Adrenal gland (tissue), 12 donors: ENCODE results near the gene TGFB1I1. TPM values are rescaled to one million over a fixed set of nuclear protein-coding genes. Genes with fewer than 3 reads are reported as not detected.
A peak's percentile ranks its signal among the peaks of the same experiment; 100 is the strongest.

Experiments used
- DNase-seq, 7 donors: peaks; one replicate each; pipeline ENCODE4 v3.0.0-alpha.2; 2019 to 2020
- H3K27ac ChIP-seq, 5 donors: fragments of 200-600 bp; sonication (generic) in 4 of 5; 1 replicate in 3 of 5; 2 replicates in 2 of 5; pipeline versions ENCODE4 v1.5.1 to v1.8.0; 2016 to 2020; ENCODE audit warnings: mild to moderate bottlenecking in 1 of 5
- H3K27me3 ChIP-seq: fragments of 200-600 bp; 2 replicates; pipeline ENCODE4 v1.8.0; 2021
- H3K36me3 ChIP-seq, 2 donors: fragments of 200-600 bp; replicated peaks in 1 of 2; 1 replicate in 1 of 2; 2 replicates in 1 of 2; pipeline versions ENCODE4 v1.5.1 to v1.8.0; 2018 to 2022
- H3K4me1 ChIP-seq, 2 donors: fragments of 200-600 bp; replicated peaks in 1 of 2; 1 replicate in 1 of 2; 2 replicates in 1 of 2; pipeline versions ENCODE4 v1.5.1 to v1.8.0; 2018 to 2021
- H3K4me3 ChIP-seq, 4 donors: fragments of 200-600 bp; sonication (generic) in 3 of 4; one replicate each; pipeline ENCODE4 v1.5.1; 2016 to 2018
- H3K9me3 ChIP-seq, 3 donors: fragments of 200-600 bp; sonication (generic) in 1 of 3; replicated peaks in 1 of 3; 1 replicate in 2 of 3; 2 replicates in 1 of 3; pipeline versions ENCODE4 v1.5.1 to v1.8.0; 2016 to 2021
- POLR2A ChIP-seq, 2 donors: fragments of 450-650 bp; IDR thresholded peaks; one replicate each; pipeline ENCODE4 v1.6.1; 2017; ENCODE audit warnings: antibody characterized with exemption in 2 of 2, mild to moderate bottlenecking in 2 of 2, moderate library complexity in 1 of 2
- WGBS, 4 donors: extraction: QIAGEN DNeasy Blood & Tissue Kit in 2 of 4; methylation state at CpG; one replicate each; pipeline versions ENCODE4 v1.1.5 to v1.1.7; 2013 to 2017; 5-methylcytosine and 5-hydroxymethylcytosine counted together
- intact Hi-C, 2 donors: fragments of 100-400 bp; cut with DNase I; formaldehyde crosslinking; loops; one replicate each; pipeline versions ENCODE4 v1.14.1 to v1.15.0; 2022 to 2023
- polyA plus RNA-seq, 3 donors: library from polyadenylated mRNA; stranded (reverse); fragments of 200-250 nt in 2 of 3; fragments of 350-450 nt in 1 of 3; fragmentation: Illumina TruSeq in 1 of 3; extraction: RNeasy Lipid Tissue Mini Kit (QIAGEN cat#74804) in 1 of 3; gene quantifications; one replicate each; pipeline ENCODE4 v1.2.3, GENCODE V29; 2013 to 2014
- total RNA-seq, 9 donors: library from RNA; depleted of rRNA in 4 of 9; stranded (reverse); fragments of >200 nt in 4 of 9; fragments of 120-200 nt in 1 of 9; fragmentation: NEBNext Ultra II Directional in 1 of 9; extraction: Animal tissue kit (Norgen Biotek cat#: 25700) in 1 of 9; gene quantifications; one replicate each; pipeline versions ENCODE4 v1.1.0 to v1.2.4, GENCODE V29; 2013 to 2023
- TF ChIP-seq, protein P1 (sequence below), 6 experiments: fragments of 450-650 bp in 4 of 6; fragments of 200-600 bp in 2 of 6; sonication (generic) in 1 of 6; IDR thresholded peaks; 1 replicate in 5 of 6; 2 replicates in 1 of 6; pipeline versions ENCODE4 v1.5.1 to v1.8.0; 2016 to 2021; ENCODE audit warnings: antibody characterized with exemption in 6 of 6, mild to moderate bottlenecking in 2 of 6, moderate library complexity in 1 of 6
- donor health status: healthy with polysubstance abuse.
- donor health status: Bipolar disorder and iron deficiency.
- donor health status: DM: yes; HTN: yes; CAD: no.
- donor health status: DM: no; HTN: no; CAD: no.
- donor health status: DM: no; HTN: no; CAD: no.
- donor health status: DM: yes; HTN: yes; CAD: no.

Gene TGFB1I1
- total and polyA plus RNA-seq, 12 donors, result 4.5 to 62.7 (median 31.3) TPM

DNA sequence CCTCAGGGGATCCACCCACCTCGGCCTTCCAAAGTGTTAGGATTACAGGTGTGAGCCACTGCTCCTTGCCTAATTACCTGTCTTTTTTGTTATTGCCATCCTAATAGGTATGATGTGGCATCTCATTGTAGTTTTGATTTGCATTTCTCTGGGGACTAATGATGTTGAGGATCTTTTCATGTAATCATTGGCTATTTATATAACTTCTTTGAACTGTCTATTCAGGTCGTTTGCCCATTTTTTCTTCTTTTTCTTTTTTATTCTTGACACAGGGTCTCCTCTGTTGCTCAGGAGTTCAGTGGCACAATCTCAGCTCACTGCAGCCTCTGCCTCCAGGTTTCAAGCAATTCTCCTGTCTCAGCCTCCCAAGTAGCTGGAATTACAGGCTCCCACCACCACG lies 1.3 kb upstream of the TGFB1I1 start:
- Histone ChIP-seq H3K9me3 (no peaks in the 10 kb centered on the region), H3K4me1 (peaks cover 0 to 10% of the 10 kb centered on the region in 2 donors), H3K27me3 (no peaks in the 10 kb centered on the region), H3K4me3 (no peak overlapping the region), H3K27ac (peak overlapping the region in 1 of 5 donors; percentile 95), H3K36me3 (peaks cover 0 to 21% of the 10 kb centered on the region in 2 donors)
- DNase-seq, result no peak
- WGBS, 4 donors, result 80 to 86% (median 82%) methylated on average over 3 of the region's 3 CpGs
- TF ChIP-seq POLR2A (IDR thresholded peaks at IDR 0.05), result no peak
- TF ChIP-seq, protein P1, sequence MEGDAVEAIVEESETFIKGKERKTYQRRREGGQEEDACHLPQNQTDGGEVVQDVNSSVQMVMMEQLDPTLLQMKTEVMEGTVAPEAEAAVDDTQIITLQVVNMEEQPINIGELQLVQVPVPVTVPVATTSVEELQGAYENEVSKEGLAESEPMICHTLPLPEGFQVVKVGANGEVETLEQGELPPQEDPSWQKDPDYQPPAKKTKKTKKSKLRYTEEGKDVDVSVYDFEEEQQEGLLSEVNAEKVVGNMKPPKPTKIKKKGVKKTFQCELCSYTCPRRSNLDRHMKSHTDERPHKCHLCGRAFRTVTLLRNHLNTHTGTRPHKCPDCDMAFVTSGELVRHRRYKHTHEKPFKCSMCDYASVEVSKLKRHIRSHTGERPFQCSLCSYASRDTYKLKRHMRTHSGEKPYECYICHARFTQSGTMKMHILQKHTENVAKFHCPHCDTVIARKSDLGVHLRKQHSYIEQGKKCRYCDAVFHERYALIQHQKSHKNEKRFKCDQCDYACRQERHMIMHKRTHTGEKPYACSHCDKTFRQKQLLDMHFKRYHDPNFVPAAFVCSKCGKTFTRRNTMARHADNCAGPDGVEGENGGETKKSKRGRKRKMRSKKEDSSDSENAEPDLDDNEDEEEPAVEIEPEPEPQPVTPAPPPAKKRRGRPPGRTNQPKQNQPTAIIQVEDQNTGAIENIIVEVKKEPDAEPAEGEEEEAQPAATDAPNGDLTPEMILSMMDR (IDR thresholded peaks at IDR 0.05), result no peak
- intact Hi-C loops, result loop anchor here in 1 of 2 donors (10.0 kb wide), 1 partner anchor 234 kb away; no protein-coding TSS in a partner anchor

DNA sequence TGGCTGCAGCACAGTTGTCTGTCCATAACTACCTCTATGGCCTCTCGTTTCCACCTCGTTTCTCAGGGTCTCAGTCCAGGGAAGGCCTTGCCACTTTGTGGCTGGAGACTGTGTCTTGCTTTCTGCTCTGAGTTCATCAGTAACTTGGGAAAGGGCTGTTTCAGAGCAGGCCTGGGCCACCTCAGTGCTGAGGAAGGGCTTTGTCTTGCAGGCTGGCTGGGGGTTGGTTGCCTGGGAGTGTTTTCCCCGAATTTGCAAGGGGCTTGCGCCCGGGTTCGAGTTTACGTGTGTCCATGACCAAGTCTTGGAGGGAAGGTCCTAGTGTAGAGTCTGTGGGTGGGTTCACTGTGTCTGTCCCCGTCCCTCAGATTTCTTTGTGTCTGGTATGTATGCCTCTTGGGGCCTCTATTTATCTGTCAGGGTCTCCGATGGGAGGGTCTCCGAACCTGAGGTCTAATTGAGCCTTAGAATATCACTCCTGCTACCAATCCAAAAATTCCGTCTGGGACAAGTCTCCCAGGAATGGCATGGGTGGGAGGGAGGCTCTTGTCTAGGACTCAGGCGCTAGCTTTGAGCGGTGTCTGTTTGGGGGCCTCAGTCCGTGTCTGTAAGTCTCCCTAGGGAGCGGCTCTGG lies 594 bp upstream of the TGFB1I1 start:
- 47 to 73% (median 64%) methylated on average over 7 to 15 of the region's 15 CpGs for WGBS, 4 donors
- no peaks in the 10 kb centered on the region for H3K27me3 ChIP-seq
- peak overlapping the region in 2 of 4 donors; percentile 46 to 77 for H3K4me3 ChIP-seq
- peaks cover 0 to 19% of the 10 kb centered on the region in 2 donors for H3K36me3 ChIP-seq
- peaks cover 0 to 10% of the 10 kb centered on the region in 2 donors for H3K4me1 ChIP-seq
- no peaks in the 10 kb centered on the region for H3K9me3 ChIP-seq
- intact Hi-C loops, result loop anchor here in 1 of 2 donors (10.0 kb wide), 1 partner anchor 233 kb away; no protein-coding TSS in a partner anchor
- DNase-seq, result no peak
- TF ChIP-seq, protein P1 (IDR thresholded peaks at IDR 0.05), result no peak
- TF ChIP-seq POLR2A (IDR thresholded peaks at IDR 0.05), result no peak
- peak overlapping the region in 4 of 5 donors; percentile 12 to 95 (median 72) for H3K27ac ChIP-seq

DNA sequence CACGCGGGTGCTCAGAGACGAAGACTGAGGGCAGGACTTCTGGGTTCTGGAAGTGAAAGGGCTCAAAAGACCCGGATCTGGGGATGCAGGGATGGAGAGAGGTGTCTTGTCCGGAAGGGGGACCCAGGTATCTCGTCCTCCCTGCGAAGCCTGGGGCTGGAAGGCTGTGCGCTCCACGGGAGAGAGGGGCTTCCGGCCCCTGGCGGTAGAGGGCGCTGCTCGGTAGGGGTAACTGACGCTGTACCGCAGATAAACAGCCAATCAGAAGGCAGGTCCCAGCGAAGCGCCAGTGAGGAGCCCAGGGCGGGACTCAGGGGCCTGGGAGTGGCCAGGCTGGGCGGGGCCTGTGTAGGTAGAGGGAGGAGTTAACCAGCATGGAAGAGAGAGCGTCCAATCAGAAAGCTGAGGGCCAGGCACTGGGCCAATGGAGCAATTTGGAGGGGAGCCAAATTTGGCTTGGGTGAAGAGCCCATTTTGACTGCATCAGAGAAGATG lies 804 bp downstream of the TGFB1I1 start:
- peaks cover 0 to 17% of the 10 kb centered on the region in 2 donors for H3K36me3 ChIP-seq
- intact Hi-C loops, result loop anchor here in 1 of 2 donors (10.0 kb wide), 1 partner anchor 232 kb away; no protein-coding TSS in a partner anchor
- 19 to 34% (median 28%) methylated on average over 13 to 20 of the region's 20 CpGs for WGBS, 4 donors
- TF ChIP-seq, protein P1 (IDR thresholded peaks at IDR 0.05), result peak; percentile 53 to 94 (median 76)
- no peak for TF ChIP-seq POLR2A (IDR thresholded peaks at IDR 0.05)
- H3K4me3 ChIP-seq, result peak overlapping the region in 2 of 4 donors; percentile 46 to 77
- H3K27ac ChIP-seq, result peak overlapping the region; percentile 50 to 95 (median 69)
- peaks cover 0 to 13% of the 10 kb centered on the region in 2 donors for H3K4me1 ChIP-seq
- H3K27me3 ChIP-seq, result no peaks in the 10 kb centered on the region
- no peaks in the 10 kb centered on the region for H3K9me3 ChIP-seq
- peak; percentile 88 to 97 (median 94) for DNase-seq

DNA sequence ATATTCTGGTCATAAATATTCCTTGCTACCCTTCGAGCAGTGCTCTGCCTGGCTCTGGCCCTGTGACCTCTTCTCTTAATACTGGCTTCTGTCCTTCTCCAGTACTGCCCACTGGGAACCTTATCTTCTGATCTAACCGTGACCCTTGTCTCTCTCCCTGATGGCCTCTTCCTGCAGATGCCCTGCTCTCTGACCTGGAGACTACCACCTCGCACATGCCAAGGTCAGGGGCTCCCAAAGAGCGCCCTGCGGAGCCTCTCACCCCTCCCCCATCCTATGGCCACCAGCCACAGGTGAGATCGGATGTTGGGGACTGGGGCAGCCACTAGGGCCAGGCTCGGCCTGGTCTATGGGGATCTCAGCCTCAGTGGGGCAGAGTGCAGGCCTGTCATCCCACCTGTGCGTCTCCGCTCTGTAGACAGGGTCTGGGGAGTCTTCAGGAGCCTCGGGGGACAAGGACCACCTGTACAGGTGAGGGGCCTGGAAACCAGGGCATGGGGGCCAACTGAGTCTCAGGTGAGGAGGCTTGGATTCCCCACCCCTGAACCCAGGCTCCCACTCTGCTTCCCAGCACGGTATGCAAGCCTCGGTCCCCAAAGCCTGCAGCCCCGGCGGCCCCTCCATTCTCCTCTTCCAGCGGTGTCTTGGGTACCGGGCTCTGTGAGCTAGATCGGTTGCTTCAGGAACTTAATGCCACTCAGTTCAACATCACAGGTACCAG lies 1.5 kb downstream of the TGFB1I1 start:
- intact Hi-C loops, result loop anchor here in 1 of 2 donors (10.0 kb wide), 1 partner anchor 231 kb away; no protein-coding TSS in a partner anchor
- Histone ChIP-seq H3K4me3 (no peak overlapping the region), H3K36me3 (peaks cover 0 to 17% of the 10 kb centered on the region in 2 donors), H3K27me3 (no peaks in the 10 kb centered on the region), H3K4me1 (peaks cover 0 to 18% of the 10 kb centered on the region in 2 donors), H3K9me3 (no peaks in the 10 kb centered on the region), H3K27ac (peak overlapping the region in 2 of 5 donors; percentile 84 to 95)
- peak in 2 of 7 donors; percentile 11 to 41 for DNase-seq
- TF ChIP-seq POLR2A (IDR thresholded peaks at IDR 0.05), result no peak
- TF ChIP-seq, protein P1 (IDR thresholded peaks at IDR 0.05), result no peak
- 80 to 84% (median 83%) methylated on average over 12 to 17 of the region's 17 CpGs for whole genome bisulfite sequencing, 4 donors
